GM12875 (cell line): ENCODE data around the gene RNF149.

ENCODE experiments used
- H3K4me3 ChIP-seq: one replicate; pipeline ENCODE4 v1.5.1; 2011; ENCODE audit warnings: low read depth, low read length, control low read depth
- CTCF ChIP-seq: IDR thresholded peaks from 2 replicates; pipeline ENCODE4 v1.5.1; 2011; ENCODE audit warnings: low read depth, mild to moderate bottlenecking, control low read depth, inconsistent platforms, low read length, moderate library complexity, borderline replicate concordance; ENCODE audit not compliant: insufficient read depth

The RNF149 gene

GRCh38 chr2:101341421-101341820 is 32.9 kb upstream of the RNF149 start:
- no peak for TF ChIP-seq CTCF
- H3K4me3 ChIP-seq, result no peak overlapping the region

GRCh38 chr2:101340141-101340551 is 31.6 kb upstream of the RNF149 start:
- TF ChIP-seq CTCF, result no peak
- no peak overlapping the region for H3K4me3 ChIP-seq

GRCh38 chr2:101339266-101339880 is 30.9 kb upstream of the RNF149 start:
- H3K4me3 ChIP-seq, result no peak overlapping the region
- no peak for TF ChIP-seq CTCF

GRCh38 chr2:101337877-101338276 is 29.4 kb upstream of the RNF149 start:
- no peak overlapping the region for H3K4me3 ChIP-seq
- no peak for TF ChIP-seq CTCF

GRCh38 chr2:101332885-101333766 is 24.6 kb upstream of the RNF149 start:
- TF ChIP-seq CTCF, result no peak
- H3K4me3 ChIP-seq, result no peak overlapping the region

GRCh38 chr2:101331202-101331601 is 22.7 kb upstream of the RNF149 start:
- H3K4me3 ChIP-seq, result no peak overlapping the region
- TF ChIP-seq CTCF, result no peak

- H3K4me3 ChIP-seq, result no peak overlapping the region
- no peak for TF ChIP-seq CTCF
Measured at GRCh38 chr2:101330253-101330933, 21.9 kb upstream of the RNF149 start.
